HG03066 (cell line): Measurements from ENCODE around the gene SPRED2.

Source experiments
- ATAC-seq: cut with Tn5 transposase; IDR thresholded peaks from one replicate; pipeline ENCODE4 v1.9.1; 2021; ENCODE audit warnings: low read depth; ENCODE audit not compliant: unreplicated experiment

SPRED2 gene

GRCh38 chr2:65432227-65433190 is at the start of gene SPRED2:
Gene SPRED2 (minus strand): TSS chr2:65432599. CDS start chr2:65431987, 612 bp downstream.
- ATAC-seq = no peak

GRCh38 chr2:65481961-65482360 is 49.6 kb upstream of the SPRED2 start:
- no peak for ATAC-seq

- no peak for ATAC-seq
Observed at GRCh38 chr2:65479524-65479923, 47.1 kb upstream of the SPRED2 start.

GRCh38 chr2:65478498-65479135 is 46.2 kb upstream of the SPRED2 start:
- no peak for ATAC-seq

GRCh38 chr2:65477590-65477989 is 45.2 kb upstream of the SPRED2 start:
- ATAC-seq = no peak

GRCh38 chr2:65476778-65477177 is 44.4 kb upstream of the SPRED2 start:
- ATAC-seq = no peak

- ATAC-seq = no peak
Observed at GRCh38 chr2:65475000-65475399, 42.6 kb upstream of the SPRED2 start.

GRCh38 chr2:65473045-65473444 is 40.6 kb upstream of the SPRED2 start:
- ATAC-seq = no peak

GRCh38 chr2:65471409-65471808 is 39.0 kb upstream of the SPRED2 start:
- ATAC-seq = no peak

GRCh38 chr2:65466551-65466950 is 34.2 kb upstream of the SPRED2 start:
- no peak for ATAC-seq

- ATAC-seq = no peak
Observed at GRCh38 chr2:65465857-65466256, 33.5 kb upstream of the SPRED2 start.

- ATAC-seq = no peak
Observed at GRCh38 chr2:65465124-65465523, 32.7 kb upstream of the SPRED2 start.

- ATAC-seq = no peak
Observed at GRCh38 chr2:65464604-65465003, 32.2 kb upstream of the SPRED2 start.

GRCh38 chr2:65458999-65459398 is 26.6 kb upstream of the SPRED2 start:
- no peak for ATAC-seq

GRCh38 chr2:65456886-65457285 is 24.5 kb upstream of the SPRED2 start:
- ATAC-seq = no peak

- no peak for ATAC-seq
Observed at GRCh38 chr2:65456064-65456463, 23.7 kb upstream of the SPRED2 start.

- no peak for ATAC-seq
Observed at GRCh38 chr2:65453916-65454315, 21.5 kb upstream of the SPRED2 start.

- no peak for ATAC-seq
Observed at GRCh38 chr2:65452150-65452895, 19.9 kb upstream of the SPRED2 start.

GRCh38 chr2:65450810-65451209 is 18.4 kb upstream of the SPRED2 start:
- ATAC-seq = no peak

GRCh38 chr2:65450393-65450792 is 18.0 kb upstream of the SPRED2 start:
- no peak for ATAC-seq
